Upper lobe of left lung (tissue), 6 donors: Measurements from ENCODE around the gene CSGALNACT2. TPM values are rescaled to one million over a fixed set of nuclear protein-coding genes. Genes with fewer than 3 reads are reported as not detected.

ENCODE experiments used
- ATAC-seq, 2 donors: fragments of 200-7000 bp; cut with Tn5 transposase; one replicate each; pipeline ENCODE4 v1.9.1; 2022; ENCODE audit warnings: mild to moderate bottlenecking in 2 of 2, moderate library complexity in 2 of 2; ENCODE audit not compliant: low FRiP score in 2 of 2
- DNase-seq, 2 donors: peaks; one replicate each; pipeline ENCODE4 v3.0.0-alpha.2; 2019 to 2020
- H3K27ac ChIP-seq, 4 donors: fragments of 200-600 bp; sonication (generic); one replicate each; pipeline ENCODE4 v1.5.1; 2016 to 2019
- H3K27me3 ChIP-seq, 4 donors: fragments of 200-600 bp; sonication (generic); one replicate each; pipeline ENCODE4 v1.5.1; 2017 to 2019
- H3K36me3 ChIP-seq, 4 donors: fragments of 200-600 bp; sonication (generic); one replicate each; pipeline ENCODE4 v1.5.1; 2016 to 2019
- H3K4me1 ChIP-seq, 4 donors: fragments of 200-600 bp; sonication (generic); one replicate each; pipeline ENCODE4 v1.5.1; 2018 to 2019
- H3K4me3 ChIP-seq, 4 donors: fragments of 200-600 bp; sonication (generic); one replicate each; pipeline ENCODE4 v1.5.1; 2017 to 2019; ENCODE audit warnings: mild to moderate bottlenecking in 2 of 4, moderate library complexity in 1 of 4
- H3K9me3 ChIP-seq, 4 donors: fragments of 200-600 bp; sonication (generic); one replicate each; pipeline ENCODE4 v1.5.1; 2018 to 2019
- CTCF ChIP-seq, 6 experiments: fragments of 450-650 bp in 4 of 6; fragments of 200-600 bp in 2 of 6; sonication (generic) in 2 of 6; IDR thresholded peaks; one replicate each; pipeline ENCODE4 v1.5.1; 2016 to 2019; ENCODE audit warnings: antibody characterized with exemption in 6 of 6
- EP300 ChIP-seq, 4 donors: sonication (generic); formaldehyde crosslinking; IDR thresholded peaks; one replicate each; pipeline ENCODE4 v1.5.1; 2017; ENCODE audit warnings: antibody characterized with exemption in 4 of 4, control low read depth in 2 of 4
- POLR2A ChIP-seq, 4 donors: fragments of 450-650 bp; IDR thresholded peaks; one replicate each; pipeline ENCODE4 v1.5.1; 2016 to 2017; ENCODE audit warnings: antibody characterized with exemption in 4 of 4, mild to moderate bottlenecking in 2 of 4
- POLR2AphosphoS5 ChIP-seq, 2 donors: sonication (generic); formaldehyde crosslinking; IDR thresholded peaks; one replicate each; pipeline ENCODE4 v1.5.1; 2017; ENCODE audit warnings: antibody characterized with exemption in 2 of 2
- WGBS, 2 donors: methylation state at CpG; one replicate each; pipeline ENCODE4 v1.1.5; 2017 to 2018; 5-methylcytosine and 5-hydroxymethylcytosine counted together
- total RNA-seq, 6 donors: library from RNA; depleted of rRNA in 4 of 6; stranded (reverse); fragments of >200 nt in 4 of 6; gene quantifications; one replicate each; pipeline versions ENCODE4 v1.1.0 to v1.2.1, GENCODE V29; 2016 to 2021
- donor health status: DM: no; HTN: no; CAD: no; lungs with moderate emphysema.
- donor health status: DM: no; HTN: yes; CAD: no; lungs with severe emphysema.

The CSGALNACT2 gene
- total RNA-seq, 6 donors from 2014 or later = 30.5 to 47.1 (median 35.1) TPM

GRCh38 chr10:43209074-43209455 lies 70.8 kb downstream of the CSGALNACT2 start:
- Histone ChIP-seq H3K36me3 (no peaks in the 10 kb centered on the region), H3K27ac (no peak overlapping the region), H3K9me3 (no peaks in the 10 kb centered on the region), H3K4me3 (no peak overlapping the region), H3K4me1 (peaks cover 0 to 2% (median 0%) of the 10 kb centered on the region in 4 donors), H3K27me3 (no peaks in the 10 kb centered on the region)
- DNase-seq = no peak
- TF ChIP-seq POLR2AphosphoS5 (IDR thresholded peaks at IDR 0.05) (no peak), POLR2A (IDR thresholded peaks at IDR 0.05) (no peak), CTCF (IDR thresholded peaks at IDR 0.05) (no peak), EP300 (IDR thresholded peaks at IDR 0.05) (no peak)
- no peak for ATAC-seq
- 90 to 96% methylated on average over 5 to 7 of the region's 7 CpGs for WGBS, 2 donors

GRCh38 chr10:43209651-43210141 lies 71.5 kb downstream of the CSGALNACT2 start:
- TF ChIP-seq CTCF (IDR thresholded peaks at IDR 0.05) (no peak), POLR2A (IDR thresholded peaks at IDR 0.05) (no peak), EP300 (IDR thresholded peaks at IDR 0.05) (no peak), POLR2AphosphoS5 (IDR thresholded peaks at IDR 0.05) (no peak)
- no peaks in the 10 kb centered on the region for H3K27me3 ChIP-seq
- H3K4me1 ChIP-seq = peaks cover 0 to 2% (median 0%) of the 10 kb centered on the region in 4 donors
- DNase-seq = no peak
- H3K36me3 ChIP-seq = no peaks in the 10 kb centered on the region
- no peak overlapping the region for H3K4me3 ChIP-seq
- no peak for ATAC-seq
- H3K27ac ChIP-seq = no peak overlapping the region
- 90 to 92% methylated on average over 4 to 5 of the region's 5 CpGs for WGBS, 2 donors
- no peaks in the 10 kb centered on the region for H3K9me3 ChIP-seq

GRCh38 chr10:43210556-43210955 lies 72.3 kb downstream of the CSGALNACT2 start:
- no peak for ATAC-seq
- H3K27me3 ChIP-seq = no peaks in the 10 kb centered on the region
- no peaks in the 10 kb centered on the region for H3K36me3 ChIP-seq
- H3K27ac ChIP-seq = no peak overlapping the region
- DNase-seq = peak in 1 of 2 donors; percentile 72
- TF ChIP-seq EP300 (IDR thresholded peaks at IDR 0.05) (no peak), CTCF (IDR thresholded peaks at IDR 0.05) (no peak), POLR2A (IDR thresholded peaks at IDR 0.05) (no peak), POLR2AphosphoS5 (IDR thresholded peaks at IDR 0.05) (no peak)
- no peaks in the 10 kb centered on the region for H3K4me1 ChIP-seq
- no peaks in the 10 kb centered on the region for H3K9me3 ChIP-seq
- 60 to 64% methylated on average over 1 to 2 of the region's 6 CpGs for WGBS, 2 donors
- H3K4me3 ChIP-seq = no peak overlapping the region

- H3K9me3 ChIP-seq = no peaks in the 10 kb centered on the region
- H3K27ac ChIP-seq = no peak overlapping the region
- no peaks in the 10 kb centered on the region for H3K4me1 ChIP-seq
- 86 to 88% methylated on average over 6 of the region's 6 CpGs for WGBS, 2 donors
- H3K36me3 ChIP-seq = no peaks in the 10 kb centered on the region
- H3K4me3 ChIP-seq = no peak overlapping the region
- no peak for TF ChIP-seq CTCF (IDR thresholded peaks at IDR 0.05)
- no peak for TF ChIP-seq POLR2A (IDR thresholded peaks at IDR 0.05)
- no peak for TF ChIP-seq POLR2AphosphoS5 (IDR thresholded peaks at IDR 0.05)
- no peak for TF ChIP-seq EP300 (IDR thresholded peaks at IDR 0.05)
- ATAC-seq (no peak), DNase-seq (no peak)
- H3K27me3 ChIP-seq = no peaks in the 10 kb centered on the region
Observed at GRCh38 chr10:43211030-43211429, 72.8 kb downstream of the CSGALNACT2 start.

- Histone ChIP-seq H3K4me1 (no peaks in the 10 kb centered on the region), H3K36me3 (no peaks in the 10 kb centered on the region), H3K27me3 (no peaks in the 10 kb centered on the region), H3K4me3 (no peak overlapping the region), H3K9me3 (no peaks in the 10 kb centered on the region), H3K27ac (no peak overlapping the region)
- ATAC-seq = no peak
- 80% methylated on average over 4 to 8 of the region's 8 CpGs for WGBS, 2 donors
- DNase-seq = peak in 1 of 2 donors; percentile 38
- no peak for TF ChIP-seq EP300 (IDR thresholded peaks at IDR 0.05)
- TF ChIP-seq POLR2A (IDR thresholded peaks at IDR 0.05) = no peak
- no peak for TF ChIP-seq CTCF (IDR thresholded peaks at IDR 0.05)
- no peak for TF ChIP-seq POLR2AphosphoS5 (IDR thresholded peaks at IDR 0.05)
Observed at GRCh38 chr10:43211431-43212042, 73.3 kb downstream of the CSGALNACT2 start.
